Skeletal muscle tissue (tissue), 4 donors: ENCODE data around the gene KIF16B. TPM values are rescaled to one million over a fixed set of nuclear protein-coding genes. Genes with fewer than 3 reads are reported as not detected.
"Not testable (repeated sequence)": the region's sequence is repeated elsewhere in the genome, so short reads cannot be mapped to it uniquely, and the experiment has no call there.

Source experiments
- H3K27ac ChIP-seq: one replicate; pipeline ENCODE4 v1.7.0; 2013; ENCODE audit warnings: mild to moderate bottlenecking, low read depth, low read length, inconsistent platforms
- H3K27me3 ChIP-seq, 3 donors: one replicate each; pipeline ENCODE4 v1.7.0; 2013; ENCODE audit warnings: low read length in 3 of 3; ENCODE audit not compliant: control insufficient read depth in 3 of 3, insufficient read depth in 3 of 3
- H3K36me3 ChIP-seq, 3 donors: one replicate each; pipeline ENCODE4 v1.7.0; 2013; ENCODE audit warnings: low read length in 3 of 3; ENCODE audit not compliant: control insufficient read depth in 3 of 3, insufficient read depth in 3 of 3
- H3K4me1 ChIP-seq, 3 donors: one replicate each; pipeline ENCODE4 v1.7.0; 2013; ENCODE audit warnings: low read length in 3 of 3, mild to moderate bottlenecking in 3 of 3; ENCODE audit not compliant: control insufficient read depth in 3 of 3, insufficient read depth in 3 of 3
- H3K4me3 ChIP-seq, 3 donors: one replicate each; pipeline ENCODE4 v1.7.0; 2013; ENCODE audit warnings: low read length in 3 of 3
- H3K9ac ChIP-seq, 3 donors: one replicate each; pipeline ENCODE4 v1.7.0; 2013; ENCODE audit warnings: low read length in 3 of 3, mild to moderate bottlenecking in 3 of 3, moderate library complexity in 2 of 3, low read depth in 1 of 3
- H3K9me3 ChIP-seq, 3 donors: one replicate each; pipeline ENCODE4 v1.7.0; 2013; ENCODE audit warnings: low read length in 3 of 3; ENCODE audit not compliant: control insufficient read depth in 3 of 3
- total RNA-seq: library from RNA; depleted of rRNA; stranded (reverse); fragments of >200 nt; gene quantifications from one replicate; pipeline ENCODE4 v1.2.3, GENCODE V29; 2014
- donor health status: Osteomylitis.

Gene KIF16B
- total RNA-seq, 1 donor from 2014 or later = 42.8 TPM

- H3K27ac ChIP-seq = no peak overlapping the region
- no peak overlapping the region for H3K9ac ChIP-seq
- H3K36me3 ChIP-seq = no peaks in the 10 kb centered on the region
- H3K4me3 ChIP-seq = no peak overlapping the region
- no peaks in the 10 kb centered on the region for H3K9me3 ChIP-seq
- H3K4me1 ChIP-seq = peaks cover 11 to 13% (median 12%) of the 10 kb centered on the region in 3 donors
- no peaks in the 10 kb centered on the region for H3K27me3 ChIP-seq
Observed at GRCh38 chr20:16445482-16445881, 127.8 kb downstream of the KIF16B start.

GRCh38 chr20:16444057-16444777, 129.0 kb downstream of the KIF16B start:
- peaks cover 11 to 13% (median 13%) of the 10 kb centered on the region in 3 donors for H3K4me1 ChIP-seq
- H3K9ac ChIP-seq = no peak overlapping the region
- peak overlapping the region in 1 of 3 donors; percentile 3 for H3K4me3 ChIP-seq
- no peaks in the 10 kb centered on the region for H3K9me3 ChIP-seq
- H3K36me3 ChIP-seq = no peaks in the 10 kb centered on the region
- no peaks in the 10 kb centered on the region for H3K27me3 ChIP-seq
- no peak overlapping the region for H3K27ac ChIP-seq

GRCh38 chr20:16441546-16442164, 131.6 kb downstream of the KIF16B start:
- Histone ChIP-seq H3K4me1 (peaks cover 15 to 23% (median 22%) of the 10 kb centered on the region in 3 donors), H3K36me3 (no peaks in the 10 kb centered on the region), H3K9me3 (no peaks in the 10 kb centered on the region), H3K27ac (no peak overlapping the region), H3K9ac (no peak overlapping the region), H3K4me3 (no peak overlapping the region), H3K27me3 (no peaks in the 10 kb centered on the region)

- Histone ChIP-seq H3K36me3 (no peaks in the 10 kb centered on the region), H3K9me3 (no peaks in the 10 kb centered on the region), H3K9ac (no peak overlapping the region), H3K27ac (no peak overlapping the region), H3K27me3 (no peaks in the 10 kb centered on the region), H3K4me3 (no peak overlapping the region), H3K4me1 (peaks cover 15 to 23% (median 22%) of the 10 kb centered on the region in 3 donors)
Observed at GRCh38 chr20:16440686-16441085, 132.6 kb downstream of the KIF16B start.

GRCh38 chr20:16439540-16439939, 133.7 kb downstream of the KIF16B start:
- H3K27ac ChIP-seq, H3K4me3 ChIP-seq, H3K9ac ChIP-seq, H3K27me3 ChIP-seq, H3K9me3 ChIP-seq, H3K36me3 ChIP-seq: not testable (repeated sequence)
- H3K4me1 ChIP-seq = peaks cover 9 to 16% (median 14%) of the 10 kb centered on the region in 3 donors

- H3K27ac ChIP-seq = peak overlapping the region; percentile 63
- H3K4me3 ChIP-seq = no peak overlapping the region
- no peaks in the 10 kb centered on the region for H3K27me3 ChIP-seq
- H3K9me3 ChIP-seq = no peaks in the 10 kb centered on the region
- H3K36me3 ChIP-seq = no peaks in the 10 kb centered on the region
- H3K4me1 ChIP-seq = peaks cover 4 to 11% (median 9%) of the 10 kb centered on the region in 3 donors
- no peak overlapping the region for H3K9ac ChIP-seq
Observed at GRCh38 chr20:16438100-16438499, 135.1 kb downstream of the KIF16B start.

- H3K9me3 ChIP-seq = no peaks in the 10 kb centered on the region
- H3K36me3 ChIP-seq = no peaks in the 10 kb centered on the region
- H3K27ac ChIP-seq = no peak overlapping the region
- no peak overlapping the region for H3K9ac ChIP-seq
- peaks cover 4 to 11% (median 9%) of the 10 kb centered on the region in 3 donors for H3K4me1 ChIP-seq
- H3K4me3 ChIP-seq = no peak overlapping the region
- H3K27me3 ChIP-seq = no peaks in the 10 kb centered on the region
Observed at GRCh38 chr20:16437387-16437996, 135.8 kb downstream of the KIF16B start.

- peaks cover 4 to 9% (median 9%) of the 10 kb centered on the region in 3 donors for H3K4me1 ChIP-seq
- no peaks in the 10 kb centered on the region for H3K9me3 ChIP-seq
- no peaks in the 10 kb centered on the region for H3K27me3 ChIP-seq
- no peak overlapping the region for H3K27ac ChIP-seq
- H3K36me3 ChIP-seq = peaks cover 0 to under 1% (median 0%) of the 10 kb centered on the region in 3 donors
- no peak overlapping the region for H3K4me3 ChIP-seq
- H3K9ac ChIP-seq = no peak overlapping the region
Observed at GRCh38 chr20:16434062-16434664, 139.1 kb downstream of the KIF16B start.

- Histone ChIP-seq H3K36me3 (peaks cover 0 to 6% (median 4%) of the 10 kb centered on the region in 3 donors), H3K4me3 (no peak overlapping the region), H3K27me3 (no peaks in the 10 kb centered on the region), H3K4me1 (peaks cover 0 to 2% (median under 1%) of the 10 kb centered on the region in 3 donors), H3K27ac (no peak overlapping the region), H3K9me3 (no peaks in the 10 kb centered on the region), H3K9ac (no peak overlapping the region)
Observed at GRCh38 chr20:16433293-16433580, 140.0 kb downstream of the KIF16B start.
